HG03103 (cell line): ENCODE results near the gene CEACAM5.

Source experiments
- ATAC-seq: cut with Tn5 transposase; IDR thresholded peaks from one replicate; pipeline ENCODE4 v1.9.1; 2021; ENCODE audit warnings: low read depth; ENCODE audit not compliant: unreplicated experiment

Gene CEACAM5

GRCh38 chr19:41708481-41708880 is at the start of gene CEACAM5:
Gene CEACAM5 (plus strand): TSS chr19:41708626. CDS start chr19:41708732, 106 bp downstream.
- ATAC-seq, result no peak

GRCh38 chr19:41666075-41666474 is 42.4 kb upstream of the CEACAM5 start:
- ATAC-seq, result no peak

DNA sequence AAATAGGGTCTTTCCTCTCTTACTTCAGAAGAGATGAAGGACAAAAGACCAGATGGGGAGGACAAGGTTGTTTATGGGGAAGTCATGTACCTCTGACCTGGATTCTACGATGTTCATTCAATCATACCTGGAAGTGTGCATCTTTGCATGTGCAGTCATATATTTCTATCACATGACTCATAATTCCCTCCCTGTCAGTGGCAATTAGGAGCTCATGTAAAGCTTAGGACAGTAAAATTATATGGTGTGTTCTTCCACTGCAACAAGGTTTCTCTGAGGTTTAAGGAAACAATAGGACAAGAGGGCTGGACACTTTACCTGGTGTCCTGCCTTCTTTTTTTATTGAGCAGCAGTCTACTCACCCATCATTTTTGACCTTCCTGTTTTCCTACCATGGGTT is 40.1 kb upstream of the CEACAM5 start:
- no peak for ATAC-seq

DNA sequence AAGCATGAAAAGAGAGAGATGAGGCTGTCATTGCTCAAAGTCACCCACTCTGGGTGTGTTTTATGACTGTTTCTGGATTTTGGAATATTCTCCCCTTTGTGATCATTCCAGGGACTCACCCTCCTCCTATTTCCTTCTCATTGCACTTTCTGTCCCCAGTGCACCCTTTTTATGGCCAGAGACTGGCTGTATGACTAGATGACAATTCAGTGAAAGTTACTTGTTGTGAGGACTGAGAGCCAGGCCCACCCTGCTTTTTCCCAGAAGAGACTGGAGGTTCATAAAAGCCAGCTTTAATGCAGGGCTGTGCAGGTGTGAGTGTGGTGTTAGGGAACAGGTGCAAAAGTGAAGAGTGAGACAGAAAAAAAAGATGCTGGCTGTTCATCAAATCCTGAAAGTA is 37.7 kb upstream of the CEACAM5 start:
- no peak for ATAC-seq

GRCh38 chr19:41671486-41671885 is 36.9 kb upstream of the CEACAM5 start:
- ATAC-seq, result no peak

GRCh38 chr19:41682437-41682836 is 26.0 kb upstream of the CEACAM5 start:
- ATAC-seq, result no peak

GRCh38 chr19:41687419-41687818 is 21.0 kb upstream of the CEACAM5 start:
- ATAC-seq, result no peak

DNA sequence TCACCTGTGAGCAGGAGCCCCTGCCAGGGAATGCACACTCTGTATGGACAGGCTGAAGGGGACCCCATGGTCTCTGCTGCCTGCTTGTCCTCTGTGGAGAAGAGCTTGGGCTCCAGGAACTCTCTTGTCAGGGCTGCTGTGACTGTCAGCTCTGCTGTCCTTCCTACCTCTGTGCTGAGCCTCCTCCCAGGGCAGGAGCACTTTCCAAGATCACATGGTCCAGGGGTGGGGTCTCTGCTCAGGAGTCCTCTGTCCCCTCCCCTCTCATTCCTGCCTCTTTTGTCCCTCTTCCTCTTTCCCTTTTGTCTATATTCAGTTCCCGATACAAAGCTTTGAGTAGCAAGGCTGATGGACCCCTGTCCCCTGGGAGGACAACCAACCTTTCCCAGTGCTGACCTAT is 20.3 kb upstream of the CEACAM5 start, which contains the start of gene CEACAM7:
CEACAM7 (minus strand) TSS at position 173 of the 400 bp plus-strand sequence; CDS start at position 68, 105 bp downstream.
- no peak for ATAC-seq

- ATAC-seq, result no peak
These were observed 19.7 kb upstream of the CEACAM5 start for GRCh38 chr19:41688687-41689086.

- ATAC-seq, result no peak
These were observed 18.2 kb upstream of the CEACAM5 start for GRCh38 chr19:41689993-41690800.

DNA sequence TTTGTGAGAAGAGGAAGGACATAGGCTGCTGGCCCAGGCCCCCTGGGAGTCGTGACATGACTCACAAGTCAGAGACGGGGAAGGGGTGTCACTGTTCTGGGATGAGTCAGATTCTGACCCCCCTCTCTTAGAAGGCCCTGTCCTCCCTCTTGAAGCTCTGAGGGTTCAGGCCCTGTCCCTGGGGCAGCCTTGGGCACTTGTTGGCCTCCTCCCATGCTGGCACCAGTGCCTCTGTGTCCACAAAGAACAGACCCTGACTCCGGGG is 17.7 kb upstream of the CEACAM5 start:
- ATAC-seq, result no peak

DNA sequence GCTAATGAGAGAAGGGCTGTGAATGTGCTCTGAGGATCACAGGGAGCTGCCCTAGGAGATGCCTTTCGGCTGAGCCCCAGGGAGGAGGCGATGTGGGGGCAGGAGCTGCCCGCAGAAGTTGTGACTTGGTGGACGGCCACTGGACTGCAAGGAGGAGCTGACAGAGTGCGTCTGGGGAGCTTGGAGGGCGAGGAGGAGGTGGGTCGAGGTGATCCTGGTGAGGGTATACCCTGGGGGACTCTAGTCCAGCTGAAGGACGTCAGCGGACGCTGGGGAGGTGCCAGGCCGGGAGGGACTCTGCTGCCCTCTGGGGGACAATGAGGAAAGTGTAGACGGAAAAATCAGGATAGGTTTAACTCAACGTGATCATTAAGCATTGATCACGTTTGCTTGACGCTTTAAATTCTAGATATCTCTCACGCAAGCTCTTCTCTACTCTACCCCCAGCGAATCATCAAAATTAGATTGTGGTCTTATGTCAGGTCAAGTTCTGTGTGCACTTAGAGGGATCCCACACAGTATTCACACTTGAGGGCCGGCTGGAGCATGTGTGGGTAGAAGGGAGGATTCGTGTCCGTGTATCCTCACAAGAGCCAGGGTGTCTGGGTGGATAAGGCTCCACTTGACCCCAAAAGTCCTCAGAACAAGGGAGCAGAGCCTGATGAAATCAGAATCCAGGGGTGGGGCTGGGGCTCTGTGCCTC is 17.0 kb upstream of the CEACAM5 start:
- ATAC-seq, result no peak

DNA sequence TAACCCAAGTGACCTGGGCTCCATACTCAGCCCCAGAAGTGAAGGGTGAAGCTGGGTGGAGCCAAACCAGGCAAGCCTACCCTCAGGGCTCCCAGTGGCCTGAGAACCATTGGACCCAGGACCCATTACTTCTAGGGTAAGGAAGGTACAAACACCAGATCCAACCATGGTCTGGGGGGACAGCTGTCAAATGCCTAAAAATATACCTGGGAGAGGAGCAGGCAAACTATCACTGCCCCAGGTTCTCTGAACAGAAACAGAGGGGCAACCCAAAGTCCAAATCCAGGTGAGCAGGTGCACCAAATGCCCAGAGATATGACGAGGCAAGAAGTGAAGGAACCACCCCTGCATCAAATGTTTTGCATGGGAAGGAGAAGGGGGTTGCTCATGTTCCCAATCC is 14.2 kb upstream of the CEACAM5 start:
- no peak for ATAC-seq

- no peak for ATAC-seq
These were observed 13.4 kb upstream of the CEACAM5 start for GRCh38 chr19:41694831-41695635.

GRCh38 chr19:41695745-41696144 is 12.7 kb upstream of the CEACAM5 start:
- no peak for ATAC-seq

DNA sequence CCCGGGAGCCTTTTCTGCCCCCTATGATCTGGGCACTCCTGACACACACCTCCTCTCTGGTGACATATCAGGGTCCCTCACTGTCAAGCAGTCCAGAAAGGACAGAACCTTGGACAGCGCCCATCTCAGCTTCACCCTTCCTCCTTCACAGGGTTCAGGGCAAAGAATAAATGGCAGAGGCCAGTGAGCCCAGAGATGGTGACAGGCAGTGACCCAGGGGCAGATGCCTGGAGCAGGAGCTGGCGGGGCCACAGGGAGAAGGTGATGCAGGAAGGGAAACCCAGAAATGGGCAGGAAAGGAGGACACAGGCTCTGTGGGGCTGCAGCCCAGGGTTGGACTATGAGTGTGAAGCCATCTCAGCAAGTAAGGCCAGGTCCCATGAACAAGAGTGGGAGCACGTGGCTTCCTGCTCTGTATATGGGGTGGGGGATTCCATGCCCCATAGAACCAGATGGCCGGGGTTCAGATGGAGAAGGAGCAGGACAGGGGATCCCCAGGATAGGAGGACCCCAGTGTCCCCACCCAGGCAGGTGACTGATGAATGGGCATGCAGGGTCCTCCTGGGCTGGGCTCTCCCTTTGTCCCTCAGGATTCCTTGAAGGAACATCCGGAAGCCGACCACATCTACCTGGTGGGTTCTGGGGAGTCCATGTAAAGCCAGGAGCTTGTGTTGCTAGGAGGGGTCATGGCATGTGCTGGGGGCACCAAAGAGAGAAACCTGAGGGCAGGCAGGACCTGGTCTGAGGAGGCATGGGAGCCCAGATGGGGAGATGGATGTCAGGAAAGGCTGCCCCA is 11.8 kb upstream of the CEACAM5 start:
- no peak for ATAC-seq

DNA sequence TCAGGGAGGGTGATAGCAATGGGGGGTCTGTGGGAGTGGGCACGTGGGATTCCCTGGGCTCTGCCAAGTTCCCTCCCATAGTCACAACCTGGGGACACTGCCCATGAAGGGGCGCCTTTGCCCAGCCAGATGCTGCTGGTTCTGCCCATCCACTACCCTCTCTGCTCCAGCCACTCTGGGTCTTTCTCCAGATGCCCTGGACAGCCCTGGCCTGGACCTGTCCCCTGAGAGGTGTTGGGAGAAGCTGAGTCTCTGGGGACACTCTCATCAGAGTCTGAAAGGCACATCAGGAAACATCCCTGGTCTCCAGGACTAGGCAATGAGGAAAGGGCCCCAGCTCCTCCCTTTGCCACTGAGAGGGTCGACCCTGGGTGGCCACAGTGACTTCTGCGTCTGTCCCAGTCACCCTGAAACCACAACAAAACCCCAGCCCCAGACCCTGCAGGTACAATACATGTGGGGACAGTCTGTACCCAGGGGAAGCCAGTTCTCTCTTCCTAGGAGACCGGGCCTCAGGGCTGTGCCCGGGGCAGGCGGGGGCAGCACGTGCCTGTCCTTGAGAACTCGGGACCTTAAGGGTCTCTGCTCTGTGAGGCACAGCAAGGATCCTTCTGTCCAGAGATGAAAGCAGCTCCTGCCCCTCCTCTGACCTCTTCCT is 11.1 kb upstream of the CEACAM5 start:
- no peak for ATAC-seq

- ATAC-seq, result no peak
These were observed 9.6 kb upstream of the CEACAM5 start for GRCh38 chr19:41698746-41699230.

DNA sequence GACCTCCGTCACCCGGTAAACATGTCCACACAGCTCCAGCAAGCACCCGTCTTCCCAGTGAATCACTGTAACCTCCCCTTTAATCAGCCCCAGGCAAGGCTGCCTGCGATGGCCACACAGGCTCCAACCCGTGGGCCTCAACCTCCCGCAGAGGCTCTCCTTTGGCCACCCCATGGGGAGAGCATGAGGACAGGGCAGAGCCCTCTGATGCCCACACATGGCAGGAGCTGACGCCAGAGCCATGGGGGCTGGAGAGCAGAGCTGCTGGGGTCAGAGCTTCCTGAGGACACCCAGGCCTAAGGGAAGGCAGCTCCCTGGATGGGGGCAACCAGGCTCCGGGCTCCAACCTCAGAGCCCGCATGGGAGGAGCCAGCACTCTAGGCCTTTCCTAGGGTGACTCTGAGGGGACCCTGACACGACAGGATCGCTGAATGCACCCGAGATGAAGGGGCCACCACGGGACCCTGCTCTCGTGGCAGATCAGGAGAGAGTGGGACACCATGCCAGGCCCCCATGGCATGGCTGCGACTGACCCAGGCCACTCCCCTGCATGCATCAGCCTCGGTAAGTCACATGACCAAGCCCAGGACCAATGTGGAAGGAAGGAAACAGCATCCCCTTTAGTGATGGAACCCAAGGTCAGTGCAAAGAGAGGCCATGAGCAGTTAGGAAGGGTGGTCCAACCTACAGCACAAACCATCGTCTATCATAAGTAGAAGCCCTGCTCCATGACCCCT is 9.0 kb upstream of the CEACAM5 start:
- ATAC-seq, result no peak
